OCI-LY3 (cell line): ENCODE measurements around the gene S100B.

Source experiments
- H2AFZ ChIP-seq: fragments of 200-600, 300-600 bp; shearing (Covaris generic); 2 replicates; pipeline ENCODE4 v1.6.0; 2014; ENCODE audit warnings: antibody characterized with exemption, low read depth, low read length
- H3K27ac ChIP-seq: fragments of 200-600, 300-600 bp; sonication (generic); 2 replicates; pipeline ENCODE4 v1.5.1; 2014; ENCODE audit warnings: mild to moderate bottlenecking, low read length, moderate library complexity, mixed read lengths
- H3K27me3 ChIP-seq: fragments of 200-600, 300-600 bp; sonication (generic); 2 replicates; pipeline ENCODE4 v1.6.1; 2014; ENCODE audit warnings: low read depth, low read length, mixed read lengths
- H3K36me3 ChIP-seq: fragments of 200-600, 300-600 bp; sonication (generic); replicated peaks from 2 replicates; pipeline ENCODE3; 2014; ENCODE audit warnings: low read depth, low read length, mixed read lengths
- H3K4me1 ChIP-seq: fragments of 300-600, 200-600 bp; sonication (generic); 2 replicates; pipeline ENCODE4 v1.6.1; 2014; ENCODE audit warnings: low read length, mixed read lengths
- H3K4me2 ChIP-seq: fragments of 200-600, 300-600 bp; sonication (generic); 2 replicates; pipeline ENCODE4 v1.6.1; 2014; ENCODE audit warnings: low read length, mixed read lengths
- H3K4me3 ChIP-seq: fragments of 300-600, 200-600 bp; sonication (generic); 2 replicates; pipeline ENCODE4 v1.5.1; 2014; ENCODE audit warnings: antibody characterized with exemption, mild to moderate bottlenecking, low read length, moderate library complexity
- H3K79me2 ChIP-seq: fragments of 300-600, 200-600 bp; shearing (Covaris generic); 2 replicates; pipeline ENCODE4 v1.6.1; 2014; ENCODE audit warnings: mild to moderate bottlenecking, low read length, mixed read lengths
- H3K9ac ChIP-seq: fragments of 300-600, 200-600 bp; shearing (Covaris generic); 2 replicates; pipeline ENCODE4 v1.6.0; 2014; ENCODE audit warnings: mild to moderate bottlenecking, low read length, moderate library complexity
- H3K9me3 ChIP-seq: fragments of 200-600, 300-600 bp; shearing (Covaris generic); 2 replicates; pipeline ENCODE4 v1.6.1; 2014; ENCODE audit warnings: low read length, mixed read lengths; ENCODE audit not compliant: insufficient read depth
- H4K20me1 ChIP-seq: fragments of 200-600, 300-600 bp; sonication (generic); 2 replicates; pipeline ENCODE4 v1.6.1; 2016; ENCODE audit warnings: low read length, mixed read lengths; ENCODE audit not compliant: insufficient read depth
- EZH2phosphoT487 ChIP-seq: fragments of 200-600 bp; shearing (Covaris generic); IDR thresholded peaks from 2 replicates; pipeline ENCODE4 v1.6.1; 2018; ENCODE audit warnings: antibody characterized with exemption, mixed run types, low read depth
- TF ChIP-seq, protein P1 (sequence below): fragments of 200-600, 300-600 bp; sonication (generic); IDR thresholded peaks from 2 replicates; pipeline ENCODE4 v1.5.1; 2014; ENCODE audit warnings: antibody characterized with exemption, low read length, low read depth

The S100B gene

DNA sequence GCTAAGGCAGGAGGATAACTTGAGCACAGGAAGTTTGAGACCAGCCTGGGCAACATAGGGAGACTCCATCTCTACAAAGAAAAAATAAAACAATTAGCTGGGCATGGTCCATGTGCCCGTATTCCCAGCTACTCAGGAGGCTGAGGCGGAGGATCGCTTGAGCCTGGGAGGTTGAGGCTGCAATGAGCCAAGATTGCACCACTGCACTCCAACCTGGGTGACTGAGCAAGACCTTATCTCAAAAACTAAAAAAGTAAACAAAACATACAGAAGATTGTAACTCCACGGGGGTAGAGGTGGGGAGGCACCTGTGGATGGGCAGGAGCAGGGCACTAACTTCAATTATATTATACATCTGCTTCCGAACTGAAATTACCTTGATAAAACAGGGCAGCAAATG is 4.6 kb downstream of the S100B start:
- peaks cover 6% of the 10 kb centered on the region; the same call in 1 of the 2 replicates for H3K4me1 ChIP-seq
- no peak for TF ChIP-seq EZH2phosphoT487
- TF ChIP-seq, protein P1, sequence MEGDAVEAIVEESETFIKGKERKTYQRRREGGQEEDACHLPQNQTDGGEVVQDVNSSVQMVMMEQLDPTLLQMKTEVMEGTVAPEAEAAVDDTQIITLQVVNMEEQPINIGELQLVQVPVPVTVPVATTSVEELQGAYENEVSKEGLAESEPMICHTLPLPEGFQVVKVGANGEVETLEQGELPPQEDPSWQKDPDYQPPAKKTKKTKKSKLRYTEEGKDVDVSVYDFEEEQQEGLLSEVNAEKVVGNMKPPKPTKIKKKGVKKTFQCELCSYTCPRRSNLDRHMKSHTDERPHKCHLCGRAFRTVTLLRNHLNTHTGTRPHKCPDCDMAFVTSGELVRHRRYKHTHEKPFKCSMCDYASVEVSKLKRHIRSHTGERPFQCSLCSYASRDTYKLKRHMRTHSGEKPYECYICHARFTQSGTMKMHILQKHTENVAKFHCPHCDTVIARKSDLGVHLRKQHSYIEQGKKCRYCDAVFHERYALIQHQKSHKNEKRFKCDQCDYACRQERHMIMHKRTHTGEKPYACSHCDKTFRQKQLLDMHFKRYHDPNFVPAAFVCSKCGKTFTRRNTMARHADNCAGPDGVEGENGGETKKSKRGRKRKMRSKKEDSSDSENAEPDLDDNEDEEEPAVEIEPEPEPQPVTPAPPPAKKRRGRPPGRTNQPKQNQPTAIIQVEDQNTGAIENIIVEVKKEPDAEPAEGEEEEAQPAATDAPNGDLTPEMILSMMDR = no peak
- H3K27ac ChIP-seq = no peak overlapping the region
- H3K79me2 ChIP-seq = no peaks in the 10 kb centered on the region
- no peak overlapping the region for H3K4me2 ChIP-seq
- H2AFZ ChIP-seq = no peak overlapping the region
- no peak overlapping the region for H3K9ac ChIP-seq
- no peaks in the 10 kb centered on the region for H3K9me3 ChIP-seq
- no peaks in the 10 kb centered on the region for H3K36me3 ChIP-seq
- H3K27me3 ChIP-seq = no peaks in the 10 kb centered on the region
- no peaks in the 10 kb centered on the region for H4K20me1 ChIP-seq
- H3K4me3 ChIP-seq = no peak overlapping the region

DNA sequence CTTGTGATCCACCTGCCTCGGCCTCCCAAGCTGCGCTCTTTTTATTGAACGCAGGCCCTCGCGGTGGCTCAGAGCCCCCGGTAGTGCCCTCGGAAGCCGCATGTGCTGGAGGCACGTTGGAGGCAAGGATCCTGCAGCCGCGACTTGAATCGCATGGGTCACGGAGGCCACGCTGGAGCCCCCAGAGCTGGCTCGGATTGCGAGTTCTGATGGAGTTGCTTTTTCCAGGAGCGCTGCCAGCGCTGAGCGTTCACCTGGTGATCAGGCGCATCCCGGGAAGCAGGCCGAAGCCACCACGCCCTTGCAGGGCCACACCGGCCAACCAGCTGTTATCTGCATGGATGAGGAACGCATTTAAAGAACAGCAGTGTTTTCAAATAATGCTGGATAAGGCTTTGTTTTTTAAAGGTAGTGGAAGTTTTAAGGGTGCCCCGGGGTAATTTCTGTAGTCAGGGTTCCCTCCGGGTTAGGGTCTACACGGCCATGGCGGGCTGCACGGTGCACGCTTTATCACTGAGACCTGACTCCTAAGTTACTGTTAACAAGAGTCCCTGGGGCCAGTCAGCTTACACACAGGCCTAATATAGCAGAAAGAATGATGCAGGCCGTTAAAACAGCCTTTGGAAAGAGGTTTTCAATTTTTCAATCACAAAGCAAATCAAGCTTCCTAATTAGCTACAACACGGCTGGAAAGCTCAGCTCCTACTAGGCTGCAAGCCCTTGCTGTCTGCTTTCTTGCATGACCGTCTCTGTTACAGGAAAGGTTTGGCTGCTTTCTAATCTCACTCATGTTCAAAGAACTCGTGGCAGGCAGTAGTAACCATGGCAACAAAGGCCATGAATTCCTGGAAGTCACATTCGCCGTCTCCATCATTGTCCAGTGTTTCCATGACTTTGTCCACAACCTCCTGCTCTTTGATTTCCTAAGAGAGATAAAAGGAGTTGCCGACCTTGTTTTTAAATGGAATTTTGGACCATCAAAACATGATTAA is 6.0 kb downstream of the S100B start:
- Histone ChIP-seq H3K4me2 (no peak overlapping the region), H2AFZ (no peak overlapping the region)

DNA sequence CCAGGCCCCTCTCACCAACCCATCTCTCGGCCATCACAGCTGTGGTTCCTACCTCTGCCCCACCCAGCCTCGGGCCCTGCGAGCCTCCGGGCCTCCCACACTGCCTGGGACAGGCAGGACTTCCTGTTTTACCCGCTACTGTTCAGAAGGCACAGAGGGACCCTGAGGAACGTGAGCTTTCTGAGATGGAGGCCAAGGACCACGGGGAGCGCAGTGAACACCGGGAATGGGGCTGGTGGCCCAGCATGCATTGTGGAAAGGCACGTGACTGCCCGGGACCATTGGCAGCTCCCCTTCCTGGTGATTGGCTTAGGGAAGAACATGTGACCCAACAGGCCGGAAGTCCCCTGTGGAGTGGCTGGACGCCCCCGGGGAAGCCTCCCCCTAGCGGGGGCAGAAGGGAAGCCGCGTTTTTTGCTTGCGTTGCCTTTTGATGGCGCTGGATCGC is 7.0 kb downstream of the S100B start:
- Histone ChIP-seq H3K36me3 (no peaks in the 10 kb centered on the region), H3K4me1 (peaks cover 6% of the 10 kb centered on the region; the same call in 1 of the 2 replicates), H3K27ac (no peak overlapping the region), H4K20me1 (no peaks in the 10 kb centered on the region), H3K79me2 (no peaks in the 10 kb centered on the region), H2AFZ (no peak overlapping the region), H3K4me2 (no peak overlapping the region), H3K4me3 (no peak overlapping the region), H3K27me3 (no peaks in the 10 kb centered on the region), H3K9me3 (no peaks in the 10 kb centered on the region), H3K9ac (no peak overlapping the region)
- TF ChIP-seq EZH2phosphoT487 = no peak
- TF ChIP-seq, protein P1 = no peak

More for the DNA sequence above, 6.0 kb downstream of the S100B start:
- no peaks in the 10 kb centered on the region for H3K9me3 ChIP-seq
- H3K4me1 ChIP-seq = peaks cover 6% of the 10 kb centered on the region; the same call in 1 of the 2 replicates
- H3K27me3 ChIP-seq = no peaks in the 10 kb centered on the region
- H3K36me3 ChIP-seq = no peaks in the 10 kb centered on the region
- no peaks in the 10 kb centered on the region for H4K20me1 ChIP-seq
- H3K79me2 ChIP-seq = no peaks in the 10 kb centered on the region
- TF ChIP-seq, protein P1 = no peak
- no peak for TF ChIP-seq EZH2phosphoT487
- no peak overlapping the region for H3K4me3 ChIP-seq
- no peak overlapping the region for H3K27ac ChIP-seq
- no peak overlapping the region for H3K9ac ChIP-seq

DNA sequence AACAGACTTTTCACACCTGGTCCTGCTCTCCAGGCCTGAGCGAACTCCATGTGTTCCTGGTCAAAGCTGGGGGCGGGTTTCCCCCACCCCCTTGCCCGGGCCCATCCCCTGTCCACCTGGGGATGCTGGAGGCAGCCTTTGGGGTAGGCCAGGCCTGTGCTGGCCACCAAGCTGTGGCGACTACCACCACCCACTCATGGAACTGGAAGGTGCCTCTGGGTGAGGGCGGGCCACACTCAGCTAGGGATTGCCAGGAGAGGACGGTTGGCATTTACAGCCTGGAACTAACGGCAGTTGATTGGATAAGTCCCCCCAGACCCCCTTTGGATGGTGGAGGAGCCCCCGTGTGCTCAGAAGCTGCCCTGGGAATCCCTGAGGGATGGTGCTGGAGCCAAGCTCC is 7.9 kb downstream of the S100B start:
- H3K9ac ChIP-seq = no peak overlapping the region
- no peak overlapping the region for H3K27ac ChIP-seq
- TF ChIP-seq, protein P1 = no peak
- no peak for TF ChIP-seq EZH2phosphoT487
- no peak overlapping the region for H3K4me2 ChIP-seq
- no peak overlapping the region for H3K4me3 ChIP-seq
- H3K4me1 ChIP-seq = peaks cover 4% of the 10 kb centered on the region; the same call in 1 of the 2 replicates
- H3K27me3 ChIP-seq = no peaks in the 10 kb centered on the region
- H3K36me3 ChIP-seq = no peaks in the 10 kb centered on the region
- no peaks in the 10 kb centered on the region for H3K79me2 ChIP-seq
- no peak overlapping the region for H2AFZ ChIP-seq
- H4K20me1 ChIP-seq = no peaks in the 10 kb centered on the region
- no peaks in the 10 kb centered on the region for H3K9me3 ChIP-seq
